Measurements from ENCODE around the gene KCNIP3.

Gene KCNIP3

DNA sequence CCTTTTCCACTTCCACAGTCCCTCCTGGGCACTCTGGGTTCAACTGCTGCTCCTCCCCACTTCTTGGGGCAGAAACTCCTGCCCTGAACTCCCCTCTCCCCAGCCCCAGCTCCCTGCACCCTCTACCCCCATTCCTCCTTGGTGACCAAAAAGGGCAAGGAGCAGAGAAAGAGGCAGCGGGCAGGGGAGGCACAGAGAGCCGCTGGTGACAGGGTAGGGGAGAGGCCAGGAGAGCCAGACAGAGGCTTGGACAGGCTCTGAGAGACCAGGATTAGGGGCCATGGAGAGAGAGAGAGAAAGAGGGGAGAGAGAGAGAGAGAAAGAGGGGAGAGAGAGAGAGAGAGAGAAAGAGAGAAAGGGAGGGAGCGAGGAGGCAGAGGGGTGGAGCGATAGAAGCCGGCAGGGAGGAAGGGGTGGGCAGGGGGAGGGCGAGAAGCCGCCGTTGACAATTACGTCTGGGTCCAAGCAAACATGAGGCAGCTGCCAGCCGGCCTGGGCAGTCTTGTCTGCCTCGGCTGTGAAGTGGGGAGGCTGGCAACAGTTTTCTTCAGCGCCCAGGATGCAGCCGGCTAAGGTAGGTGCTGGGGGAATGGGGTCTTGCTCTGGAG lies at the start of gene KCNIP3:
TSS of gene KCNIP3 (plus strand) at position 468 of the 608 bp plus-strand sequence. CDS start at position 560, 92 bp downstream.
- H3K36me3 ChIP-seq (ENCODE audit: control insufficient read depth, insufficient read depth, low read length), result no peaks in the 10 kb centered on the region
- H3K4me3 ChIP-seq (replicated peaks; ENCODE audit: low read depth, low read length), result no peak within 1 kb of the TSS
- no peaks in the 10 kb centered on the region; the same call in 1 of the 2 replicates for H3K27me3 ChIP-seq (replicated peaks; ENCODE audit: control insufficient read depth, insufficient read depth, low read length)
- DNase-seq (ENCODE audit: extremely low read depth, insufficient read length), result no peak
- TF ChIP-seq, protein P1, sequence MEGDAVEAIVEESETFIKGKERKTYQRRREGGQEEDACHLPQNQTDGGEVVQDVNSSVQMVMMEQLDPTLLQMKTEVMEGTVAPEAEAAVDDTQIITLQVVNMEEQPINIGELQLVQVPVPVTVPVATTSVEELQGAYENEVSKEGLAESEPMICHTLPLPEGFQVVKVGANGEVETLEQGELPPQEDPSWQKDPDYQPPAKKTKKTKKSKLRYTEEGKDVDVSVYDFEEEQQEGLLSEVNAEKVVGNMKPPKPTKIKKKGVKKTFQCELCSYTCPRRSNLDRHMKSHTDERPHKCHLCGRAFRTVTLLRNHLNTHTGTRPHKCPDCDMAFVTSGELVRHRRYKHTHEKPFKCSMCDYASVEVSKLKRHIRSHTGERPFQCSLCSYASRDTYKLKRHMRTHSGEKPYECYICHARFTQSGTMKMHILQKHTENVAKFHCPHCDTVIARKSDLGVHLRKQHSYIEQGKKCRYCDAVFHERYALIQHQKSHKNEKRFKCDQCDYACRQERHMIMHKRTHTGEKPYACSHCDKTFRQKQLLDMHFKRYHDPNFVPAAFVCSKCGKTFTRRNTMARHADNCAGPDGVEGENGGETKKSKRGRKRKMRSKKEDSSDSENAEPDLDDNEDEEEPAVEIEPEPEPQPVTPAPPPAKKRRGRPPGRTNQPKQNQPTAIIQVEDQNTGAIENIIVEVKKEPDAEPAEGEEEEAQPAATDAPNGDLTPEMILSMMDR (IDR thresholded peaks at IDR 0.05; ENCODE audit: insufficient read depth, low read length, poor library complexity, severe bottlenecking), result no peak

DNA sequence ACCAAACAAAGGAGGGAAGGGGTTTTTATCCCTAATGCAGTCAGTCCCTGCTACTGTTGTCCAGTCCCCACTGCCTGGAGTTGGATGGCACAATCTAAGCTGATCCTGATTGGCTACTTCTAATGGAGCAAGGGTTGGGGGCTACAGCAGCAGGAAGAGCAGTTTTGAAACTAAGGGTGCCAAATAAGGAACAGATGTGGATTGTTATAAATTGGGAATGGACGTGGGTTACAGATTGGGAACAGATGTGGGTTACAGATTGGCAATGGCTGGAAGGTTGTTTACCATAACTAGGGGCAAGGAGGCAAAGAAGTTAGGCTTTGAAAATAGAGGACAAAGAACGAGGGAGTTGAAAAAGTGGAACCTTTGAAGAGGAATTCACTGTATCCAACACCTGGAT lies 38.9 kb upstream of the KCNIP3 start:
- TF ChIP-seq, protein P1 (IDR thresholded peaks at IDR 0.05; ENCODE audit: insufficient read depth, low read length, poor library complexity, severe bottlenecking), result no peak
- Histone ChIP-seq H3K27me3 (replicated peaks; ENCODE audit: control insufficient read depth, insufficient read depth, low read length) (no peaks in the 10 kb centered on the region), H3K36me3 (ENCODE audit: control insufficient read depth, insufficient read depth, low read length) (no peaks in the 10 kb centered on the region), H3K4me3 (replicated peaks; ENCODE audit: low read depth, low read length) (no peak overlapping the region)
- DNase-seq (ENCODE audit: extremely low read depth, insufficient read length), result no peak

DNA sequence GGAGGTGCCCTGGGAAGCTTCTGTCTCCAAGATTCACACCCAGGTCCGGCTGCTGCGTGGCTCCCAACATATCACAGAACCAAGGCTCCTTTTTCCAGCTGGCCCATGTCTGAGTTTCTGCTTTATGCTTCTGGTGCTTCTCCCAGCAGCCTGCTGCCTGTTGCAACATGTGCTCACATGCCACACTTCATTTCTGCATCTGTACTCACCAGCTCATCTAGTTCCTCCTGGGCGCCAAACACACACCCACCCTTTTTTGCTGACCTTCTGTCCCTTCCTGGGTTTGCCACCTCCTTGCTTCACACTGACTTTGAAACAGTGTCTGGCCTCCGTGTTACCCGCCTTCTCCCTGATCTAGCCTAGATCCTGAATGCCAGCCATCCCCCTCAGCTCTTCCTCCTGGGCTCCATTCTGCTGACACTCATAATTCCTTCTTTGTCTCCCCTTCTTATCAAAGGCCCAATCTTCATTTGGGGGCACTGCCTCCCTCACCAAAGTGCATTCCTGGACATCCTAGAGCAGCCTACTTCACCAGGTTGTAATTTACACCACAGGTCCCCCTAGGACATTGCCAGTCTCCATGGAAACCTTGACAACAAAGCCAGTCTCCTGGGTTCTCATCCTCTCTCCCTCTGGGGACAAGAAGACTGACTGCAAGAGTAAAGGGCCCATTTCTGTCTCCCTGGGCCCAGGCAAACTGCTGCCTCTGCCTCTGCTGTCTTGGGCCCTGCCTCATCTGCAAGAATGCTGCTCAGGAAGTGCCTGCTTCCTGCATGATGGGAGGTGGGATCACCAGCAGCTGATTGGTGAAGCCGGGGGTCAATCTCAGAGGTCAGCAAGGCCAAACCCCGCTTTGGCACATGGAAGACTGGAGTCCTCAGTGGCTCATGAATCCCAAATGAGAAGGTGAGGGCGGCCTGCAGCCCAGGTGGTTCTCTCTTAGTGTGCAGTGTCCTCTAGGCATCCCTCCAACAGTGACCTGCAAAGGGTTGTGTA lies 36.8 kb upstream of the KCNIP3 start:
- DNase-seq (ENCODE audit: extremely low read depth, insufficient read length), result no peak
- H3K36me3 ChIP-seq (ENCODE audit: control insufficient read depth, insufficient read depth, low read length), result no peaks in the 10 kb centered on the region
- no peaks in the 10 kb centered on the region for H3K27me3 ChIP-seq (replicated peaks; ENCODE audit: control insufficient read depth, insufficient read depth, low read length)

DNA sequence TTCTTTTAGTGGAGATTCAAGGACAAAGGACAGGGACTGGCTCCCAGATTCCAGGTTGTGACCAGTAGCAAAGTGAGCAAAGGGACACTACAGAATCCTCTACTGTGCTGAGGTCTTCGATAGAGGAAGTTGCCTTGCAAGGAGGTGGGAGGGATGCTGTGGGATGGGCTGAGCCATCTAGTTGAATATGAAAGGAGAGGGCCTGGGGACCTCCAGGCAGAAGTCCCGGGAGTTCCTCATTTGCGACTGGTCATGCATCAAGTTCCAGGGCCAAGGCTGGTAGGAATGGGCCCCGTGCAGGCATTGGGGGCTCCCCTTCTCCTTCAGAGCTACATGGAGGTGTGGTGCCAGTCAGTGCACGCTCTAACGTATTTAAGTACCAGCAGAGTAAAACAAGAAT lies 35.5 kb upstream of the KCNIP3 start:
- TF ChIP-seq, protein P1 (IDR thresholded peaks at IDR 0.05; ENCODE audit: insufficient read depth, low read length, poor library complexity, severe bottlenecking), result no peak
- Histone ChIP-seq H3K27me3 (replicated peaks; ENCODE audit: control insufficient read depth, insufficient read depth, low read length) (peaks cover 2% of the 10 kb centered on the region; the same call in 1 of the 2 replicates), H3K4me3 (replicated peaks; ENCODE audit: low read depth, low read length) (no peak overlapping the region), H3K36me3 (ENCODE audit: control insufficient read depth, insufficient read depth, low read length) (no peaks in the 10 kb centered on the region)
- DNase-seq (ENCODE audit: extremely low read depth, insufficient read length), result no peak

More for the DNA sequence above, 36.8 kb upstream of the KCNIP3 start:
- H3K4me3 ChIP-seq (replicated peaks; ENCODE audit: low read depth, low read length), result no peak overlapping the region
- TF ChIP-seq, protein P1 (IDR thresholded peaks at IDR 0.05; ENCODE audit: insufficient read depth, low read length, poor library complexity, severe bottlenecking), result no peak

GRCh38 chr2:95262896-95263542 lies 34.1 kb upstream of the KCNIP3 start:
- H3K27me3 ChIP-seq (replicated peaks; ENCODE audit: control insufficient read depth, insufficient read depth, low read length), result peaks cover 2% of the 10 kb centered on the region; the same call in 1 of the 2 replicates
- TF ChIP-seq, protein P1 (IDR thresholded peaks at IDR 0.05; ENCODE audit: insufficient read depth, low read length, poor library complexity, severe bottlenecking), result no peak

More at GRCh38 chr2:95262896-95263542, 34.1 kb upstream of the KCNIP3 start:
- no peaks in the 10 kb centered on the region for H3K36me3 ChIP-seq (ENCODE audit: control insufficient read depth, insufficient read depth, low read length)
- no peak for DNase-seq (ENCODE audit: extremely low read depth, insufficient read length)
- no peak overlapping the region for H3K4me3 ChIP-seq (replicated peaks; ENCODE audit: low read depth, low read length)
